HCT116 (cell line): ENCODE data around the gene PRPF8. TPM values are rescaled to one million over a fixed set of nuclear protein-coding genes. Genes with fewer than 3 reads are reported as not detected.

Source experiments
- ATAC-seq: fragments of 200-7000 bp; cut with Tn5 transposase; 2 replicates; pipeline ENCODE4 v1.9.1; 2020; ENCODE audit warnings: mild to moderate bottlenecking, moderate library complexity
- BruUV-seq: library from RNA; stranded (reverse); fragments of 400-500 nt; replicated peaks from 2 replicates; lab custom pipeline; 2021; lab: Mats Ljungman, UMichigan
- CTCF ChIA-PET: fragments of 300-600 bp; sonication (Branson Sonifier 250); formaldehyde crosslinking; loops from one replicate; lab custom pipeline; 2021; ENCODE audit warnings: antibody characterized with exemption; lab: Charles Lee
- POLR2A ChIA-PET: fragments of 300-600, 350-600 bp; sonication (Branson Sonifier 250); formaldehyde crosslinking; loops from one replicate; lab custom pipeline; 2021; ENCODE audit warnings: antibody characterized with exemption; lab: Charles Lee
- RAD21 ChIA-PET, 2 experiments: fragments of 300-600 bp; sonication (Branson Sonifier 250); formaldehyde crosslinking; loops; one replicate each; lab custom pipeline; 2023; ENCODE audit warnings: low total read pairs in 2 of 2; ENCODE audit not compliant: uncharacterized antibody in 2 of 2, unreplicated experiment in 2 of 2, low non-redundant PET in 1 of 2; lab: Charles Lee
- DNase-seq: peaks from one replicate; pipeline ENCODE4 v3.0.0-alpha.2; 2010; ENCODE audit warnings: low read depth, low spot score
- H2AFZ ChIP-seq: fragments of 200-600 bp; shearing (Covaris generic), sonication (generic); 2 replicates; pipeline ENCODE4 v1.6.1; 2017; ENCODE audit warnings: low read depth, mixed run types, mixed read lengths, antibody characterized with exemption, low read length; ENCODE audit not compliant: poor library complexity, severe bottlenecking
- H3K27ac ChIP-seq: 2 replicates; pipeline ENCODE4 v1.5.1; 2012; ENCODE audit warnings: low read depth, low read length
- H3K27me3 ChIP-seq: fragments of 200-600 bp; sonication (generic); 2 replicates; pipeline ENCODE4 v1.6.1; 2016; ENCODE audit warnings: mixed run types, low read length, mixed read lengths; ENCODE audit not compliant: insufficient read depth
- H3K36me3 ChIP-seq, 2 experiments: fragments of 200-500 bp in 1 of 2; fragments of 200-600 bp in 1 of 2; sonication (Bioruptor generic) in 1 of 2; sonication (generic) in 1 of 2; 2 replicates each; pipeline versions ENCODE4 v1.5.1 to v1.6.1; 2014 to 2016; ENCODE audit warnings: low read length in 2 of 2, inconsistent platforms in 1 of 2, mixed read lengths in 1 of 2, mixed run types in 1 of 2; ENCODE audit not compliant: insufficient read depth in 2 of 2, control insufficient read depth in 1 of 2
- H3K4me1 ChIP-seq, 2 experiments: fragments of 200-600 bp in 1 of 2; sonication (generic) in 1 of 2; 2 replicates each; pipeline versions ENCODE4 v1.5.1 to v1.6.1; 2012 to 2017; ENCODE audit warnings: low read length in 2 of 2, inconsistent platforms in 1 of 2, mild to moderate bottlenecking in 1 of 2, mixed read lengths in 1 of 2, mixed run types in 1 of 2, moderate library complexity in 1 of 2; ENCODE audit not compliant: insufficient read depth in 2 of 2, control insufficient read depth in 1 of 2
- H3K4me2 ChIP-seq: fragments of 200-600 bp; sonication (generic); 2 replicates; pipeline ENCODE4 v1.6.1; 2017; ENCODE audit warnings: mixed run types, low read length, mixed read lengths
- H3K4me3 ChIP-seq, 2 experiments: fragments of 200-600 bp in 1 of 2; sonication (generic) in 1 of 2; replicated peaks in 1 of 2; 2 replicates each; pipeline ENCODE4 v1.5.1; 2011 to 2016; ENCODE audit warnings: low read length in 2 of 2, control low read depth in 1 of 2, low read depth in 1 of 2, mild to moderate bottlenecking in 1 of 2, mixed read lengths in 1 of 2, mixed run types in 1 of 2
- H3K79me2 ChIP-seq: fragments of 200-600 bp; sonication (generic); 2 replicates; pipeline ENCODE4 v1.6.1; 2017; ENCODE audit warnings: mild to moderate bottlenecking, mixed run types, low read length, moderate library complexity, mixed read lengths; ENCODE audit not compliant: insufficient read depth
- H3K9ac ChIP-seq: fragments of 200-600 bp; sonication (generic); 2 replicates; pipeline ENCODE4 v1.6.1; 2016; ENCODE audit warnings: low read length, mixed read lengths
- H3K9me2 ChIP-seq: fragments of 200-600 bp; sonication (generic), shearing (Covaris generic); 2 replicates; pipeline ENCODE4 v1.6.1; 2017; ENCODE audit warnings: mixed run types, mild to moderate bottlenecking, moderate library complexity; ENCODE audit not compliant: insufficient read depth
- H3K9me3 ChIP-seq, 2 experiments: fragments of 200-500 bp in 1 of 2; fragments of 200-600 bp in 1 of 2; sonication (Bioruptor generic) in 1 of 2; sonication (generic) in 1 of 2; 2 replicates each; pipeline ENCODE4 v1.6.1; 2014 to 2017; ENCODE audit warnings: low read length in 2 of 2, mixed read lengths in 2 of 2, inconsistent platforms in 1 of 2, low read depth in 1 of 2, mild to moderate bottlenecking in 1 of 2, mixed run types in 1 of 2, moderate library complexity in 1 of 2; ENCODE audit not compliant: control insufficient read depth in 1 of 2, insufficient read depth in 1 of 2
- H4K20me1 ChIP-seq: fragments of 200-600 bp; sonication (generic), shearing (Covaris generic); 2 replicates; pipeline ENCODE4 v1.6.1; 2017; ENCODE audit warnings: mixed run types, mild to moderate bottlenecking, moderate library complexity; ENCODE audit not compliant: insufficient read depth
- CBX3 ChIP-seq: IDR thresholded peaks from 2 replicates; pipeline ENCODE4 v1.6.1; 2012; ENCODE audit warnings: low read depth
- ELF1 ChIP-seq: IDR thresholded peaks from 2 replicates; pipeline ENCODE4 v1.6.1; 2012; ENCODE audit warnings: low read depth, borderline replicate concordance
- EZH2phosphoT487 ChIP-seq: fragments of 200-600 bp; IDR thresholded peaks from 2 replicates; pipeline ENCODE4 v1.6.1; 2018; ENCODE audit warnings: antibody characterized with exemption, borderline replicate concordance
- FOSL1 ChIP-seq: IDR thresholded peaks from 2 replicates; pipeline ENCODE4 v1.6.1; 2012; ENCODE audit warnings: low read depth
- JUND ChIP-seq: IDR thresholded peaks from 2 replicates; pipeline ENCODE4 v1.6.1; 2012
- POLR2AphosphoS5 ChIP-seq: IDR thresholded peaks from 2 replicates; pipeline ENCODE4 v1.6.1; 2011; ENCODE audit warnings: mild to moderate bottlenecking, low read depth, low read length, moderate library complexity
- RAD21 ChIP-seq: IDR thresholded peaks from 2 replicates; pipeline ENCODE4 v1.6.1; 2012; ENCODE audit warnings: low read depth, mild to moderate bottlenecking
- SIN3A ChIP-seq: IDR thresholded peaks from 2 replicates; pipeline ENCODE4 v1.6.1; 2012; ENCODE audit warnings: low read depth
- SP1 ChIP-seq: IDR thresholded peaks from 2 replicates; pipeline ENCODE4 v1.6.1; 2012; ENCODE audit warnings: low read depth
- SRF ChIP-seq: IDR thresholded peaks from 2 replicates; pipeline ENCODE4 v1.6.1; 2012; ENCODE audit warnings: low read depth
- YY1 ChIP-seq: IDR thresholded peaks from 2 replicates; pipeline ENCODE4 v1.6.1; 2011; ENCODE audit warnings: low read length, low read depth, moderate library complexity, mild to moderate bottlenecking; ENCODE audit not compliant: insufficient replicate concordance; ENCODE audit errors: extremely low read depth
- ZFX ChIP-seq: fragments of 450-650 bp; IDR thresholded peaks from 2 replicates; pipeline ENCODE4 v1.6.1; 2017
- ZNF274 ChIP-seq: fragments of 200-500 bp; sonication (Bioruptor generic); IDR thresholded peaks from 2 replicates; pipeline ENCODE4 v1.6.1; 2014; ENCODE audit warnings: mild to moderate bottlenecking, low read depth, low read length, inconsistent platforms
- intact Hi-C: fragments of 100-400 bp; cut with micrococcal nuclease; formaldehyde crosslinking; loops from 2 replicates; pipeline ENCODE4 v1.10.0; 2022
- total RNA-seq: library from RNA; stranded (reverse); gene quantifications from one replicate; pipeline ENCODE4 v1.2.1, GENCODE V29; 2021; ENCODE audit not compliant: unreplicated experiment
- TF ChIP-seq, protein P1 (sequence below): IDR thresholded peaks from 2 replicates; pipeline ENCODE4 v1.6.1; 2011; ENCODE audit warnings: mild to moderate bottlenecking, low read length, moderate library complexity; ENCODE audit not compliant: insufficient replicate concordance; ENCODE audit errors: extremely low read depth
- TF ChIP-seq, protein P2 (sequence below), 3 experiments: fragments of 200-600 bp in 1 of 3; sonication (generic) in 1 of 3; IDR thresholded peaks in 2 of 3; conservative IDR thresholded peaks in 1 of 3; 2 replicates each; pipeline ENCODE4 v1.5.1; 2012 to 2017; ENCODE audit warnings: low read depth in 2 of 3, low read length in 2 of 3, antibody characterized with exemption in 1 of 3, borderline replicate concordance in 1 of 3, control low read depth in 1 of 3, mild to moderate bottlenecking in 1 of 3, mixed read lengths in 1 of 3, mixed run types in 1 of 3, moderate library complexity in 1 of 3; ENCODE audit not compliant: insufficient read depth in 1 of 3
- TF ChIP-seq, protein P3 (sequence below): IDR thresholded peaks from 2 replicates; pipeline ENCODE4 v1.6.1; 2012; ENCODE audit warnings: low read depth
- TF ChIP-seq, protein P4 (sequence below): IDR thresholded peaks from 2 replicates; pipeline ENCODE4 v1.6.1; 2012
- TF ChIP-seq, protein P5 (sequence below): IDR thresholded peaks from 2 replicates; pipeline ENCODE4 v1.6.1; 2012

PRPF8 gene
- total RNA-seq, 1 experiment from 2014 or later, result 386 TPM

DNA sequence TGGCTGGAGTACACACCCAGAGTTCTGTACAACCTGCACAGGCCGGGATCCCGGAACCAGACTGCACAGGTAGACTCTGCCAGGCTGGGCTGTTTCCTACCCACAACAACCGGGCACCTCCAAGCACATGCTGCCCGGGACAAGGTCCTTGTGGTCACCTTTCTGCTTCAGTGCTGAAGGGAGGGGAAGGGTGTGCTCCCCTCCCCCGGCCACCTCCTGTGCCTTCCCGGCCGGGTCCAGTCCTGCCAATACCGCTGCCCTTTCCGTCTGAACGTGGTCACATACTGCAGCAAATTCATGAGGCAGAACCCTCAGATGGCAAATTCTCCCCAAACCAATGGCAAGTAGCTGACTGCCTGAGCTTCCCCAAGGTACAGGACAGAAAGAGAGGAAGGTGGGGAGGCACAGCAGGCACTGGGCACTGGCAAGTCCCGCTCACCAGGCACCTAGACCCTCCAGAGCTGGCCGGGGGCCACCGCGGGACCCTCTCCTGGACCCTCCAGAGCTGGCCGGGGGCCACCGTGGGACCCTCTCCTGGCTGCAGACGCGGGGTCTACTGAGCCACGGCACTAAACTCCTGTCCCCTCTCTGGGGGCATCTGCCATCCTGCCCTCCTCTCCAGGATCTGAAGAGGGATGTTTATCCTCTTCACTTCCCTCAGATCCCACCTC lies 78.9 kb downstream of the PRPF8 start:
- Histone ChIP-seq H3K36me3 (no peaks in the 10 kb centered on the region), H3K4me1 (no peaks in the 10 kb centered on the region), H3K27me3 (no peaks in the 10 kb centered on the region), H3K4me2 (no peak overlapping the region), H3K79me2 (no peaks in the 10 kb centered on the region), H4K20me1 (no peaks in the 10 kb centered on the region), H3K9me2 (no peaks in the 10 kb centered on the region), H3K9ac (no peak overlapping the region), H3K4me3 (no peak overlapping the region), H2AFZ (no peak overlapping the region), H3K9me3 (peaks cover 5 to 11% of the 10 kb centered on the region in 2 experiments; a peak in 2 of 4 replicates), H3K27ac (no peak overlapping the region)
- no TSS peak for BruUV-seq
- ATAC-seq (no peak), DNase-seq (no peak)
- POLR2A ChIA-PET, result interaction anchor here (1.2 kb wide), 1 partner anchor 12 kb away, joined by 3 read pairs; no protein-coding TSS in a partner anchor
- TF ChIP-seq ELF1, result no peak
- TF ChIP-seq, protein P1, sequence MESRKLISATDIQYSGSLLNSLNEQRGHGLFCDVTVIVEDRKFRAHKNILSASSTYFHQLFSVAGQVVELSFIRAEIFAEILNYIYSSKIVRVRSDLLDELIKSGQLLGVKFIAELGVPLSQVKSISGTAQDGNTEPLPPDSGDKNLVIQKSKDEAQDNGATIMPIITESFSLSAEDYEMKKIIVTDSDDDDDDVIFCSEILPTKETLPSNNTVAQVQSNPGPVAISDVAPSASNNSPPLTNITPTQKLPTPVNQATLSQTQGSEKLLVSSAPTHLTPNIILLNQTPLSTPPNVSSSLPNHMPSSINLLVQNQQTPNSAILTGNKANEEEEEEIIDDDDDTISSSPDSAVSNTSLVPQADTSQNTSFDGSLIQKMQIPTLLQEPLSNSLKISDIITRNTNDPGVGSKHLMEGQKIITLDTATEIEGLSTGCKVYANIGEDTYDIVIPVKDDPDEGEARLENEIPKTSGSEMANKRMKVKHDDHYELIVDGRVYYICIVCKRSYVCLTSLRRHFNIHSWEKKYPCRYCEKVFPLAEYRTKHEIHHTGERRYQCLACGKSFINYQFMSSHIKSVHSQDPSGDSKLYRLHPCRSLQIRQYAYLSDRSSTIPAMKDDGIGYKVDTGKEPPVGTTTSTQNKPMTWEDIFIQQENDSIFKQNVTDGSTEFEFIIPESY, result no peak
- no peak for TF ChIP-seq EZH2phosphoT487
- TF ChIP-seq JUND, result no peak
- TF ChIP-seq SRF, result no peak
- no peak for TF ChIP-seq POLR2AphosphoS5
- no peak for TF ChIP-seq SP1
- no peak for TF ChIP-seq FOSL1
- no peak for TF ChIP-seq SIN3A
- no peak for TF ChIP-seq CBX3
- TF ChIP-seq, protein P2, sequence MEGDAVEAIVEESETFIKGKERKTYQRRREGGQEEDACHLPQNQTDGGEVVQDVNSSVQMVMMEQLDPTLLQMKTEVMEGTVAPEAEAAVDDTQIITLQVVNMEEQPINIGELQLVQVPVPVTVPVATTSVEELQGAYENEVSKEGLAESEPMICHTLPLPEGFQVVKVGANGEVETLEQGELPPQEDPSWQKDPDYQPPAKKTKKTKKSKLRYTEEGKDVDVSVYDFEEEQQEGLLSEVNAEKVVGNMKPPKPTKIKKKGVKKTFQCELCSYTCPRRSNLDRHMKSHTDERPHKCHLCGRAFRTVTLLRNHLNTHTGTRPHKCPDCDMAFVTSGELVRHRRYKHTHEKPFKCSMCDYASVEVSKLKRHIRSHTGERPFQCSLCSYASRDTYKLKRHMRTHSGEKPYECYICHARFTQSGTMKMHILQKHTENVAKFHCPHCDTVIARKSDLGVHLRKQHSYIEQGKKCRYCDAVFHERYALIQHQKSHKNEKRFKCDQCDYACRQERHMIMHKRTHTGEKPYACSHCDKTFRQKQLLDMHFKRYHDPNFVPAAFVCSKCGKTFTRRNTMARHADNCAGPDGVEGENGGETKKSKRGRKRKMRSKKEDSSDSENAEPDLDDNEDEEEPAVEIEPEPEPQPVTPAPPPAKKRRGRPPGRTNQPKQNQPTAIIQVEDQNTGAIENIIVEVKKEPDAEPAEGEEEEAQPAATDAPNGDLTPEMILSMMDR (IDR thresholded peaks at IDR 0.05 in 2 of 3, conservative IDR thresholded peaks at IDR 0.05 in 1 of 3; ENCODE audit: borderline replicate concordance in 1 of 3, insufficient read depth in 1 of 3, low read depth in 2 of 3, low read length in 2 of 3), result no peak
- TF ChIP-seq, protein P3, sequence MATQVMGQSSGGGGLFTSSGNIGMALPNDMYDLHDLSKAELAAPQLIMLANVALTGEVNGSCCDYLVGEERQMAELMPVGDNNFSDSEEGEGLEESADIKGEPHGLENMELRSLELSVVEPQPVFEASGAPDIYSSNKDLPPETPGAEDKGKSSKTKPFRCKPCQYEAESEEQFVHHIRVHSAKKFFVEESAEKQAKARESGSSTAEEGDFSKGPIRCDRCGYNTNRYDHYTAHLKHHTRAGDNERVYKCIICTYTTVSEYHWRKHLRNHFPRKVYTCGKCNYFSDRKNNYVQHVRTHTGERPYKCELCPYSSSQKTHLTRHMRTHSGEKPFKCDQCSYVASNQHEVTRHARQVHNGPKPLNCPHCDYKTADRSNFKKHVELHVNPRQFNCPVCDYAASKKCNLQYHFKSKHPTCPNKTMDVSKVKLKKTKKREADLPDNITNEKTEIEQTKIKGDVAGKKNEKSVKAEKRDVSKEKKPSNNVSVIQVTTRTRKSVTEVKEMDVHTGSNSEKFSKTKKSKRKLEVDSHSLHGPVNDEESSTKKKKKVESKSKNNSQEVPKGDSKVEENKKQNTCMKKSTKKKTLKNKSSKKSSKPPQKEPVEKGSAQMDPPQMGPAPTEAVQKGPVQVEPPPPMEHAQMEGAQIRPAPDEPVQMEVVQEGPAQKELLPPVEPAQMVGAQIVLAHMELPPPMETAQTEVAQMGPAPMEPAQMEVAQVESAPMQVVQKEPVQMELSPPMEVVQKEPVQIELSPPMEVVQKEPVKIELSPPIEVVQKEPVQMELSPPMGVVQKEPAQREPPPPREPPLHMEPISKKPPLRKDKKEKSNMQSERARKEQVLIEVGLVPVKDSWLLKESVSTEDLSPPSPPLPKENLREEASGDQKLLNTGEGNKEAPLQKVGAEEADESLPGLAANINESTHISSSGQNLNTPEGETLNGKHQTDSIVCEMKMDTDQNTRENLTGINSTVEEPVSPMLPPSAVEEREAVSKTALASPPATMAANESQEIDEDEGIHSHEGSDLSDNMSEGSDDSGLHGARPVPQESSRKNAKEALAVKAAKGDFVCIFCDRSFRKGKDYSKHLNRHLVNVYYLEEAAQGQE, result no peak
- no peak for TF ChIP-seq RAD21
- no peak for TF ChIP-seq YY1
- TF ChIP-seq, protein P4, sequence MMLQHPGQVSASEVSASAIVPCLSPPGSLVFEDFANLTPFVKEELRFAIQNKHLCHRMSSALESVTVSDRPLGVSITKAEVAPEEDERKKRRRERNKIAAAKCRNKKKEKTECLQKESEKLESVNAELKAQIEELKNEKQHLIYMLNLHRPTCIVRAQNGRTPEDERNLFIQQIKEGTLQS, result no peak
- TF ChIP-seq, protein P5, sequence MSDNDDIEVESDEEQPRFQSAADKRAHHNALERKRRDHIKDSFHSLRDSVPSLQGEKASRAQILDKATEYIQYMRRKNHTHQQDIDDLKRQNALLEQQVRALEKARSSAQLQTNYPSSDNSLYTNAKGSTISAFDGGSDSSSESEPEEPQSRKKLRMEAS, result no peak
- TF ChIP-seq ZNF274, result no peak
- no peak for TF ChIP-seq ZFX
- CTCF ChIA-PET, result no interaction called here
- RAD21 ChIA-PET, result no interaction called here
- intact Hi-C loops, result no loop called here
